K562 (cell line): ENCODE data around the gene USF2. TPM values are rescaled to one million over a fixed set of nuclear protein-coding genes. Genes with fewer than 3 reads are reported as not detected.
A peak's percentile ranks its signal among the peaks of the same experiment; 100 is the strongest.

Experiments
- CBX3 ChIP-seq, 2 experiments: IDR thresholded peaks; 1 replicate in 1 of 2; 2 replicates in 1 of 2; pipeline ENCODE4 v1.6.1; 2012; ENCODE audit warnings: inconsistent platforms in 2 of 2, low read length in 2 of 2, borderline replicate concordance in 1 of 2, control low read depth in 1 of 2
- ELF1 ChIP-seq: fragments of 200-800 bp; sonication (Bioruptor generic); IDR thresholded peaks from 2 replicates; pipeline ENCODE4 v1.6.1; 2016; ENCODE audit warnings: missing genetic modification characterization, missing compliant biosample characterization
- FOXK2 ChIP-seq, 2 experiments: fragments of 450-650 bp; IDR thresholded peaks in 1 of 2; conservative IDR thresholded peaks in 1 of 2; 2 replicates each; pipeline ENCODE4 v1.6.1; 2016; ENCODE audit warnings: low read depth in 2 of 2, mild to moderate bottlenecking in 1 of 2
- LEF1 ChIP-seq: fragments of 450-650 bp; IDR thresholded peaks from 2 replicates; pipeline ENCODE4 v1.6.1; 2016; ENCODE audit warnings: mild to moderate bottlenecking
- MITF ChIP-seq: IDR thresholded peaks from 2 replicates; pipeline ENCODE4 v1.6.1; 2014; ENCODE audit warnings: antibody characterized with exemption
- MNT ChIP-seq, 2 experiments: fragments of 450-650 bp; conservative IDR thresholded peaks; 2 replicates each; pipeline ENCODE4 v1.6.1; 2017; ENCODE audit warnings: mild to moderate bottlenecking in 2 of 2, moderate library complexity in 2 of 2
- NFIX ChIP-seq: fragments of 250-450 bp; sonication (Bioruptor Pico); IDR thresholded peaks from 2 replicates; pipeline ENCODE4 v1.4.0; 2020; ENCODE audit warnings: low read depth, mild to moderate bottlenecking, moderate library complexity
- NFRKB ChIP-seq: fragments of 450-650 bp; IDR thresholded peaks from 2 replicates; pipeline ENCODE4 v1.6.1; 2016; ENCODE audit warnings: low read depth
- NUFIP1 ChIP-seq: fragments of 450-650 bp; IDR thresholded peaks from 2 replicates; pipeline ENCODE4 v1.6.1; 2018; ENCODE audit not compliant: partially characterized antibody
- TCFL5 ChIP-seq: fragments of 250-450 bp; sonication (Bioruptor Pico); conservative IDR thresholded peaks from 2 replicates; pipeline ENCODE4 v1.6.1; 2021; ENCODE audit warnings: mild to moderate bottlenecking, moderate library complexity, matching md5 sums
- TOE1 ChIP-seq, 2 experiments: fragments of 450-650 bp in 1 of 2; sonication (generic) in 1 of 2; formaldehyde crosslinking in 1 of 2; IDR thresholded peaks; 2 replicates each; pipeline versions ENCODE4 v1.7.1 to v1.8.0; 2016 to 2022; ENCODE audit warnings: borderline replicate concordance in 2 of 2, mild to moderate bottlenecking in 2 of 2, antibody characterized with exemption in 1 of 2, inconsistent platforms in 1 of 2, low read depth in 1 of 2, missing genetic modification reagents in 1 of 2, moderate library complexity in 1 of 2
- YBX1 ChIP-seq: fragments of 450-650 bp; IDR thresholded peaks from 2 replicates; pipeline ENCODE4 v1.7.1; 2016; ENCODE audit warnings: mild to moderate bottlenecking
- ZBTB5 ChIP-seq: fragments of 450-650 bp; IDR thresholded peaks from 2 replicates; pipeline ENCODE4 v1.6.1; 2017; ENCODE audit warnings: antibody characterized with exemption
- ZNF143 ChIP-seq: sonication (generic); formaldehyde crosslinking; IDR thresholded peaks from 2 replicates; pipeline ENCODE4 v1.9.0; 2022; ENCODE audit warnings: mild to moderate bottlenecking, missing genetic modification reagents
- ZNF408 ChIP-seq: fragments of 250-450 bp; sonication (Bioruptor Pico); IDR thresholded peaks from 2 replicates; pipeline ENCODE4 v1.4.0; 2020; ENCODE audit warnings: low read depth, mild to moderate bottlenecking, moderate library complexity
- ZNF551 ChIP-seq: fragments of 250-450 bp; sonication (Bioruptor Pico); IDR thresholded peaks from 2 replicates; pipeline ENCODE4 v1.5.0; 2021; ENCODE audit warnings: mild to moderate bottlenecking, moderate library complexity
- ZNF586 ChIP-seq: fragments of 450-650 bp; formaldehyde crosslinking; conservative IDR thresholded peaks from 2 replicates; pipeline ENCODE4 v1.4.0; 2020; ENCODE audit warnings: mild to moderate bottlenecking, moderate library complexity
- ZNF592 ChIP-seq: fragments of 450-650 bp; IDR thresholded peaks from 2 replicates; pipeline ENCODE4 v1.6.1; 2017; ENCODE audit warnings: antibody characterized with exemption, mild to moderate bottlenecking
- ZNF764 ChIP-seq: fragments of 250-450 bp; sonication (Bioruptor Pico); IDR thresholded peaks from 2 replicates; pipeline ENCODE4 v1.4.0; 2020; ENCODE audit warnings: low read depth, mild to moderate bottlenecking, moderate library complexity
- polyA plus RNA-seq, 8 experiments: library from polyadenylated mRNA; depleted of rRNA in 4 of 8; stranded (reverse) in 5 of 8; unstranded in 3 of 8; fragments of >200 nt; fragmentation: Nextera tagmentation in 2 of 8; fragmentation: Illumina TruSeq in 1 of 8; extraction: Ambion mirVana in 2 of 8; extraction: Trizol in 1 of 8; gene quantifications; 2 replicates each; pipeline versions ENCODE4 v1.2.1 to v1.2.3, GENCODE V29; 2011 to 2014; ENCODE audit warnings: inconsistent platforms in 1 of 8, missing spikeins in 1 of 8
- total RNA-seq, 7 experiments: library from RNA; depleted of rRNA in 6 of 7; stranded (reverse); fragments of >200 nt in 6 of 7; fragmentation: Illumina TruSeq in 2 of 7; extraction: Trizol in 2 of 7; gene quantifications; 2 replicates each; pipeline versions ENCODE4 v1.2.1 to v1.2.3, GENCODE V29; 2011 to 2021; ENCODE audit warnings: low replicate concordance in 1 of 7

USF2 gene
- total and polyA plus RNA-seq, 9 of the 15 experiments (the other 6 are each of a cell fraction or from before 2014, with no cell fraction given) = 0.27 to 93.7 (median 58.4) TPM

GRCh38 chr19:35223084-35223790, 45.5 kb upstream of the USF2 start (continued):
- TF ChIP-seq NFIX (CRISPR knock-in tag) (no peak), ELF1 (tag) (no peak), LEF1 (no peak), TCFL5 (no peak), ZNF586 (no peak), TOE1 (IDR thresholded peaks at IDR 0.05; ENCODE audit: borderline replicate concordance) (0 out of 2 replicates have a peak, but pooled peaks have one; percentile 11), TOE1 (CRISPR knock-in tag; IDR thresholded peaks at IDR 0.05; ENCODE audit: borderline replicate concordance, low read depth) (no peak), ZNF764 (CRISPR knock-in tag) (no peak), MNT (conservative IDR thresholded peaks at IDR 0.05) (peak in 1 of 2 experiments; percentile 48; a peak in 1 of 4 replicates), NUFIP1 (no peak), YBX1 (no peak), ZNF551 (CRISPR knock-in tag) (no peak), ZNF408 (CRISPR knock-in tag) (no peak), ZNF592 (0 out of 2 replicates have a peak, but pooled peaks have one; percentile 41), FOXK2 (conservative IDR thresholded peaks at IDR 0.05 in 1 of 2, IDR thresholded peaks at IDR 0.05 in 1 of 2; ENCODE audit: low read depth in 2 of 2) (no peak), MITF (no peak), ZNF143 (CRISPR knock-in tag) (no peak), CBX3 (IDR thresholded peaks at IDR 0.05; ENCODE audit: borderline replicate concordance in 1 of 2, low read length in 2 of 2) (peak in 1 of 2 experiments; percentile 39; a peak in 1 of 3 replicates), ZBTB5 (no peak), NFRKB (no peak)
